ENCODE results near the gene DDX60. TPM values are rescaled to one million over a fixed set of nuclear protein-coding genes. Genes with fewer than 3 reads are reported as not detected.

DDX60 gene
- total RNA-seq, 1 experiment from 2014 or later = 6.3 TPM

- intact Hi-C loops (cut with micrococcal nuclease) = no loop called here
- no peak overlapping the region for H3K4me3 ChIP-seq (ENCODE audit: low read length)
- no peak overlapping the region for H3K9ac ChIP-seq (ENCODE audit: low read length)
- POLR2A ChIA-PET (ENCODE audit: unreplicated experiment) = no interaction called here
- TF ChIP-seq EZH2phosphoT487 (IDR thresholded peaks at IDR 0.05; ENCODE audit: borderline replicate concordance, low read length) = no peak
- no peaks in the 10 kb centered on the region for H3K9me2 ChIP-seq (replicated peaks; ENCODE audit: low read length)
- H3K27ac ChIP-seq (ENCODE audit: low read length) = no peak overlapping the region
- H3F3A ChIP-seq (ENCODE audit: low read length, unreplicated experiment) = no peaks in the 10 kb centered on the region
- H3K9me3 ChIP-seq (ENCODE audit: low read length) = no peaks in the 10 kb centered on the region
- ATAC-seq (no peak), DNase-seq (no peak)
- no peaks in the 10 kb centered on the region for H3K36me3 ChIP-seq (ENCODE audit: low read depth, low read length)
- peaks cover 8% of the 10 kb centered on the region; the same call in 1 of the 2 replicates for H3K4me1 ChIP-seq (ENCODE audit: insufficient read depth, low read length)
- BruUV-seq (replicated peaks) = no TSS peak
- CTCF ChIA-PET = no interaction called here
- no peak overlapping the region for H2AFZ ChIP-seq (ENCODE audit: low read length)
- H4K20me1 ChIP-seq (ENCODE audit: low read length) = no peaks in the 10 kb centered on the region
- H3K27me3 ChIP-seq (ENCODE audit: low read length) = no peaks in the 10 kb centered on the region
- no peaks in the 10 kb centered on the region for H3K79me2 ChIP-seq (ENCODE audit: low read length)
- no peak overlapping the region for H3K4me2 ChIP-seq (ENCODE audit: low read length)
Observed at GRCh38 chr4:168325591-168325990, 7.0 kb upstream of the DDX60 start.

- Histone ChIP-seq H3K27me3 (ENCODE audit: low read length) (no peaks in the 10 kb centered on the region), H3K27ac (ENCODE audit: low read length) (no peak overlapping the region), H3K36me3 (ENCODE audit: low read depth, low read length) (no peaks in the 10 kb centered on the region), H2AFZ (ENCODE audit: low read length) (0 out of 2 replicates have a peak overlapping the region, but pooled peaks have one; percentile 22), H3K4me3 (ENCODE audit: low read length) (no peak overlapping the region), H4K20me1 (ENCODE audit: low read length) (no peaks in the 10 kb centered on the region), H3K79me2 (ENCODE audit: low read length) (no peaks in the 10 kb centered on the region), H3K4me1 (ENCODE audit: insufficient read depth, low read length) (peaks cover 23% of the 10 kb centered on the region), H3K9me2 (replicated peaks; ENCODE audit: low read length) (no peaks in the 10 kb centered on the region), H3K4me2 (ENCODE audit: low read length) (no peak overlapping the region), H3K9me3 (ENCODE audit: low read length) (no peaks in the 10 kb centered on the region), H3K9ac (ENCODE audit: low read length) (no peak overlapping the region), H3F3A (ENCODE audit: low read length, unreplicated experiment) (no peaks in the 10 kb centered on the region)
- ChIA-PET POLR2A (ENCODE audit: unreplicated experiment) (no interaction called here), CTCF (no interaction called here)
- intact Hi-C loops (cut with micrococcal nuclease) = no loop called here
- ATAC-seq (no peak), DNase-seq (peak; percentile 6)
- TF ChIP-seq EZH2 (IDR thresholded peaks at IDR 0.05; ENCODE audit: low read length, unreplicated experiment) (no peak), EZH2phosphoT487 (IDR thresholded peaks at IDR 0.05; ENCODE audit: borderline replicate concordance, low read length) (no peak)
- BruUV-seq (replicated peaks) = no TSS peak
Observed at GRCh38 chr4:168321006-168321405, 2.5 kb upstream of the DDX60 start.

- ATAC-seq (no peak), DNase-seq (no peak)
- Histone ChIP-seq H2AFZ (ENCODE audit: low read length) (peak overlapping the region; percentile 85; the same call in 1 of the 2 replicates), H3K27me3 (ENCODE audit: low read length) (no peaks in the 10 kb centered on the region), H3K9me3 (ENCODE audit: low read length) (no peaks in the 10 kb centered on the region), H3K27ac (ENCODE audit: low read length) (no peak overlapping the region), H4K20me1 (ENCODE audit: low read length) (no peaks in the 10 kb centered on the region), H3K9ac (ENCODE audit: low read length) (no peak overlapping the region), H3K36me3 (ENCODE audit: low read depth, low read length) (no peaks in the 10 kb centered on the region), H3K79me2 (ENCODE audit: low read length) (no peaks in the 10 kb centered on the region), H3K4me3 (ENCODE audit: low read length) (peak overlapping the region; percentile 84; the same call in 1 of the 2 replicates), H3K4me1 (ENCODE audit: insufficient read depth, low read length) (peaks cover 23% of the 10 kb centered on the region), H3F3A (ENCODE audit: low read length, unreplicated experiment) (no peaks in the 10 kb centered on the region), H3K9me2 (replicated peaks; ENCODE audit: low read length) (no peaks in the 10 kb centered on the region), H3K4me2 (ENCODE audit: low read length) (peak overlapping the region; percentile 81)
- intact Hi-C loops (cut with micrococcal nuclease) = loop anchor here (2.0 to 10.0 kb wide), 2 partner anchors 135 to 159 kb away; no protein-coding TSS in a partner anchor
- CTCF ChIA-PET = no interaction called here
- BruUV-seq (replicated peaks) = no TSS peak
- POLR2A ChIA-PET (ENCODE audit: unreplicated experiment) = no interaction called here
- TF ChIP-seq EZH2phosphoT487 (IDR thresholded peaks at IDR 0.05; ENCODE audit: borderline replicate concordance, low read length) (no peak), CTCF (conservative IDR thresholded peaks at IDR 0.05; ENCODE audit: low read depth, low read length) (no peak), EZH2 (IDR thresholded peaks at IDR 0.05; ENCODE audit: low read length, unreplicated experiment) (no peak)
Observed at GRCh38 chr4:168319486-168320019, 1.0 kb upstream of the DDX60 start.

Data from PC-3 (cell line).